IMR-90 (cell line): ENCODE results near the gene EIF2B4. TPM values are rescaled to one million over a fixed set of nuclear protein-coding genes. Genes with fewer than 3 reads are reported as not detected.

Experiments
- ATAC-seq: fragments of 200-7000 bp; cut with Tn5 transposase; 2 replicates; pipeline ENCODE4 v1.9.1; 2020; ENCODE audit warnings: low read depth, mild to moderate bottlenecking, moderate library complexity
- BruUV-seq: library from RNA; stranded (reverse); fragments of 400-500 nt; replicated peaks from 2 replicates; lab custom pipeline; 2021; lab: Mats Ljungman, UMichigan
- CTCF ChIA-PET: fragments of 300-600 bp; formaldehyde crosslinking; extraction: SDS; loops from one replicate; lab custom pipeline; 2021; ENCODE audit warnings: antibody characterized with exemption; lab: Yijun Ruan, JAX
- POLR2A ChIA-PET: fragments of 300-600 bp; sonication (Branson Sonifier 250); formaldehyde crosslinking; loops from one replicate; lab custom pipeline; 2022; ENCODE audit warnings: antibody characterized with exemption; ENCODE audit not compliant: unreplicated experiment; lab: Charles Lee
- DNase-seq: peaks from one replicate; pipeline ENCODE4 v3.0.0; 2013
- H2AFZ ChIP-seq: replicated peaks from 2 replicates; pipeline ENCODE3; 2013; ENCODE audit warnings: low read length, mild to moderate bottlenecking; ENCODE audit not compliant: poor library complexity
- H2AK5ac ChIP-seq: 2 replicates; pipeline ENCODE4 v1.6.1; 2013; ENCODE audit warnings: low read depth, low read length, inconsistent platforms
- H2AK9ac ChIP-seq: replicated peaks from 2 replicates; pipeline ENCODE3; 2013; ENCODE audit warnings: mild to moderate bottlenecking, low read depth, low read length, moderate library complexity; ENCODE audit not compliant: poor library complexity
- H2BK120ac ChIP-seq: 2 replicates; pipeline ENCODE4 v1.6.1; 2013; ENCODE audit warnings: low read depth, low read length, inconsistent platforms
- H2BK15ac ChIP-seq: 3 replicates; pipeline ENCODE4 v1.6.1; 2013; ENCODE audit warnings: low read depth, low read length, inconsistent platforms
- H2BK20ac ChIP-seq: 2 replicates; pipeline ENCODE4 v1.6.1; 2013; ENCODE audit warnings: low read depth, mild to moderate bottlenecking, inconsistent platforms, low read length, moderate library complexity
- H2BK5ac ChIP-seq: 2 replicates; pipeline ENCODE4 v1.6.1; 2013; ENCODE audit warnings: mild to moderate bottlenecking, low read depth, low read length, inconsistent platforms; ENCODE audit not compliant: poor library complexity, severe bottlenecking
- H3K14ac ChIP-seq: replicated peaks from 2 replicates; pipeline ENCODE4 v1.6.1; 2013; ENCODE audit warnings: low read depth, low read length, inconsistent platforms
- H3K18ac ChIP-seq: 2 replicates; pipeline ENCODE4 v1.6.1; 2013; ENCODE audit warnings: low read depth, low read length, control low read depth
- H3K23ac ChIP-seq: 2 replicates; pipeline ENCODE4 v1.6.1; 2013; ENCODE audit warnings: low read depth, low read length, inconsistent platforms
- H3K27ac ChIP-seq: 2 replicates; pipeline ENCODE4 v1.5.1; 2013; ENCODE audit warnings: mild to moderate bottlenecking, control low read depth, low read length; ENCODE audit not compliant: insufficient read depth
- H3K27me3 ChIP-seq: 2 replicates; pipeline ENCODE4 v1.6.1; 2013; ENCODE audit warnings: low read length; ENCODE audit not compliant: control insufficient read depth, insufficient read depth
- H3K36me3 ChIP-seq: 2 replicates; pipeline ENCODE4 v1.6.1; 2013; ENCODE audit warnings: low read length, mixed read lengths; ENCODE audit not compliant: control insufficient read depth, insufficient read depth
- H3K4ac ChIP-seq: 2 replicates; pipeline ENCODE4 v1.6.1; 2013; ENCODE audit warnings: low read depth, low read length, inconsistent platforms
- H3K4me1 ChIP-seq: 2 replicates; pipeline ENCODE4 v1.6.1; 2013; ENCODE audit warnings: low read length, mixed read lengths; ENCODE audit not compliant: control insufficient read depth, insufficient read depth
- H3K4me2 ChIP-seq: 2 replicates; pipeline ENCODE4 v1.6.1; 2013; ENCODE audit warnings: low read depth, mild to moderate bottlenecking, control low read depth, low read length, moderate library complexity
- H3K4me3 ChIP-seq: 2 replicates; pipeline ENCODE4 v1.5.1; 2013; ENCODE audit warnings: low read depth, mild to moderate bottlenecking, control low read depth, low read length, moderate library complexity; ENCODE audit not compliant: insufficient read depth
- H3K56ac ChIP-seq: 2 replicates; pipeline ENCODE4 v1.6.1; 2013; ENCODE audit warnings: low read length, inconsistent platforms; ENCODE audit not compliant: insufficient read depth; ENCODE audit errors: extremely low read depth
- H3K79me1 ChIP-seq, 2 experiments: 2 replicates each; pipeline ENCODE4 v1.6.1; 2013; ENCODE audit warnings: low read length in 2 of 2, inconsistent platforms in 1 of 2, low read depth in 1 of 2
- H3K9ac ChIP-seq: 2 replicates; pipeline ENCODE4 v1.6.1; 2013; ENCODE audit warnings: low read depth, low read length, control low read depth
- H3K9me1 ChIP-seq: 2 replicates; pipeline ENCODE4 v1.6.1; 2013; ENCODE audit warnings: low read length, inconsistent platforms; ENCODE audit not compliant: insufficient read depth
- H3K9me3 ChIP-seq: 2 replicates; pipeline ENCODE4 v1.6.1; 2013; ENCODE audit warnings: low read length; ENCODE audit not compliant: control insufficient read depth, insufficient read depth
- H4K20me1 ChIP-seq: 2 replicates; pipeline ENCODE4 v1.6.1; 2013; ENCODE audit warnings: low read length, inconsistent platforms; ENCODE audit not compliant: insufficient read depth
- H4K5ac ChIP-seq: 2 replicates; pipeline ENCODE4 v1.6.1; 2013; ENCODE audit warnings: mild to moderate bottlenecking, low read depth, low read length, control low read depth
- H4K8ac ChIP-seq, 2 experiments: 2 replicates each; pipeline ENCODE4 v1.6.1; 2013; ENCODE audit warnings: low read depth in 2 of 2, low read length in 2 of 2, control low read depth in 1 of 2, inconsistent platforms in 1 of 2
- H4K91ac ChIP-seq: 2 replicates; pipeline ENCODE4 v1.6.1; 2013; ENCODE audit warnings: low read depth, low read length, inconsistent platforms; ENCODE audit not compliant: insufficient read depth
- CHD1 ChIP-seq: IDR thresholded peaks from 2 replicates; pipeline ENCODE4 v1.6.1; 2012; ENCODE audit warnings: low read depth, low read length, improper control_type of control experiment
- FOS ChIP-seq: fragments of 150-350 bp; IDR thresholded peaks from 2 replicates; pipeline ENCODE4 v1.6.1; 2016; ENCODE audit warnings: low read depth, low read length
- MAFK ChIP-seq: IDR thresholded peaks from 2 replicates; pipeline ENCODE4 v1.6.1; 2012; ENCODE audit warnings: low read depth, low read length, improper control_type of control experiment
- MAZ ChIP-seq: IDR thresholded peaks from 2 replicates; pipeline ENCODE4 v1.6.1; 2012; ENCODE audit warnings: low read depth, mild to moderate bottlenecking, low read length, improper control_type of control experiment, moderate library complexity, borderline replicate concordance
- MXI1 ChIP-seq: IDR thresholded peaks from 2 replicates; pipeline ENCODE4 v1.6.1; 2012; ENCODE audit warnings: low read depth, mild to moderate bottlenecking, low read length, moderate library complexity, borderline replicate concordance
- NFE2L2 ChIP-seq: fragments of 150-350 bp; IDR thresholded peaks from 2 replicates; pipeline ENCODE4 v1.6.1; 2016; ENCODE audit warnings: low read depth, mild to moderate bottlenecking, low read length
- POLR2A ChIP-seq: IDR thresholded peaks from 2 replicates; pipeline ENCODE4 v1.6.1; 2012; ENCODE audit warnings: mild to moderate bottlenecking, low read depth, low read length
- RAD21 ChIP-seq: IDR thresholded peaks from 2 replicates; pipeline ENCODE4 v1.6.1; 2012; ENCODE audit warnings: low read length, improper control_type of control experiment
- RCOR1 ChIP-seq: IDR thresholded peaks from 2 replicates; pipeline ENCODE4 v1.6.1; 2012; ENCODE audit warnings: mild to moderate bottlenecking, low read length, improper control_type of control experiment; ENCODE audit not compliant: insufficient replicate concordance
- RFX5 ChIP-seq: IDR thresholded peaks from 2 replicates; pipeline ENCODE4 v1.8.0; 2012; ENCODE audit warnings: low read depth, mild to moderate bottlenecking, low read length, moderate library complexity
- SMC3 ChIP-seq: fragments of 150-350 bp; IDR thresholded peaks from 2 replicates; pipeline ENCODE4 v1.6.1; 2016; ENCODE audit warnings: low read depth, mild to moderate bottlenecking, antibody characterized with exemption, low read length, moderate library complexity
- WGBS, 2 experiments: methylation state at CpG; one replicate each; pipeline versions ENCODE4 v1.1.5 to v1.1.7; 2013; ENCODE audit warnings: missing lambda C conversion rate in 2 of 2; ENCODE audit not compliant: insufficient read length in 1 of 2; ENCODE audit errors: extremely low coverage in 2 of 2; 5-methylcytosine and 5-hydroxymethylcytosine counted together
- dilution Hi-C: fragments of 300-500 bp; cut with HindIII; formaldehyde crosslinking; loops from one replicate; pipeline ENCODE4 v1.14.3; 2018; ENCODE audit warnings: low sequenced_read_pairs; ENCODE audit not compliant: unreplicated experiment
- in situ Hi-C: fragments of 300-500 bp; cut with MboI; formaldehyde crosslinking; loops from 3 replicates; pipeline ENCODE4 v1.14.3; 2019; ENCODE audit warnings: low sequenced_read_pairs, inconsistent platforms, mixed read lengths
- intact Hi-C: fragments of 100-400 bp; cut with micrococcal nuclease; formaldehyde crosslinking; loops from 2 replicates; pipeline ENCODE4 v1.10.0; 2022
- polyA plus RNA-seq, 3 experiments: library from polyadenylated mRNA; depleted of rRNA; stranded (reverse); fragments of >200 nt; gene quantifications; 2 replicates each; pipeline ENCODE4 v1.2.3, GENCODE V29; 2012; ENCODE audit warnings: low replicate concordance in 1 of 3
- total RNA-seq: library from RNA; depleted of rRNA; stranded (reverse); fragments of >200 nt; gene quantifications from 2 replicates; pipeline ENCODE4 v1.2.3, GENCODE V29; 2012
- TF ChIP-seq, protein P1 (sequence below): conservative IDR thresholded peaks from 2 replicates; pipeline ENCODE4 v1.5.1; 2012; ENCODE audit warnings: mild to moderate bottlenecking, low read depth, low read length, improper control_type of control experiment
- TF ChIP-seq, protein P2 (sequence below): fragments of 150-350 bp; IDR thresholded peaks from 2 replicates; pipeline ENCODE4 v1.6.1; 2017; ENCODE audit warnings: mild to moderate bottlenecking, antibody characterized with exemption, low read length, low read depth

The EIF2B4 gene
- total and polyA plus RNA-seq, 2 of the 4 experiments (the other 2 are of a cell fraction) = 40.3 to 47.9 TPM

DNA sequence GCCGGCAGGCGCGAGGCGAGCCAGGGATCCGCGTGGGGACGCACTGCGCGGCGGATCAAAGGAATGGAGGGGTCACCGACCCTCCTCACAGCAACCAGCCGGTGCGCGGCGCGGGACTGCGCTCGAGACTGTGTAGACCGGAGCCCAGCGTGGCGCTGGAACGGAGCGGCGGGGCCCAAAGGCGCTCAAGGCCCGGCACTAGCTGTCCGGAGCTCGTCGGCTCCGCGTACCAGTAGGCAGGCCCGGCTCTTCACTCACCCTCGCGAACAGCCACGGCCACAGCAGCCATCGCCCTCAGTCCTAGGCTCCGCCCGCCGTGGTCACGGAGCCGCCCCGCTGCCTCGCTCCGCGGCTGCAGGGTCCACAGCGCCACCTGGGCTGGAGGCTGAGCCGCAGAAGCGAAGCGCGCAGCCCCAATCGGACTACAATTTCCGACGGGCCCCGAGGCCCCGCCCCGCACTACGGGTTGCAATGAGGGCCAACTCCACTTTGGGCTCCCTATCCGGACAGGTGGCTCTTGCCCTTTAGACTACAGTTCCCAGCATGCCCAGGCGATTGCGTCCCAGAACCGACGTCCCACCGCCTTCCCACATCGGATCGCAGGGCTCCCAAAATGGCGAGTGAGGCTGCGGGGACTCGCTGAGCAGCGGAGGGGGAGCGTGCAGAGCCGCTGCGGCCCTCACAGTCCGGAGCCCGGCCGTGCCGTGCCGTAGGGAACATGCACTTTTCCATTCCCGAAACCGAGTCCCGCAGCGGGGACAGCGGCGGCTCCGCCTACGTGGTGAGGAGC is at the start of gene EIF2B4, which contains the start of gene SNX17 (continued):
- no peak; the same call in 1 of the 2 replicates for TF ChIP-seq NFE2L2
- no peak for TF ChIP-seq CHD1
- no peak for TF ChIP-seq MAFK
- peak; percentile 89 for TF ChIP-seq MAZ
- no peak for TF ChIP-seq FOS
- peak; percentile 80 for TF ChIP-seq POLR2A
- TF ChIP-seq RAD21 = peak; percentile 66

DNA sequence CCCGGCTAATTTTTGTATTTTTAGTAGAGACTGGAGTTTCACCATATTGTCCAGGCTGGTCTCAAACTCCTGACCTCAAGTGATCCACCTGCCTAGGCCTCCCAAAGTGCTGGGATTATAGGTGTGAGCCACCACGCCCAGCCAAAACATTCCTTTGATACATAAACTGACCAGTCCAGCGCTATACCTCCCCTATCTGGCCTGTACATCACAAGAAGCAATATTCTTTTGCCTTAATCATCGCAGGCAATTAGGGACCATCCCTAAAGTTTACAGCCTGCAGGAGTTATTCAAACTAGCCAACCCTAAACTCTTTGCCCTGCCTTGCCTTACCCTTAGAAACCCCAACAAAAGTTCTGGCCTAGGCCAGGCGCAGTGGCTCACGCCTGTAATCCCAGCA is 46.0 kb upstream of the EIF2B4 start:
- no peak overlapping the region for H4K5ac ChIP-seq
- no peak overlapping the region for H3K27ac ChIP-seq
- dilution Hi-C loops = no loop called here
- no peaks in the 10 kb centered on the region for H3K4me1 ChIP-seq
- intact Hi-C loops = no loop called here
- no peak overlapping the region for H2BK15ac ChIP-seq
- H3K9ac ChIP-seq = no peak overlapping the region
- no peak overlapping the region for H3K4me2 ChIP-seq
- no peak overlapping the region for H2BK5ac ChIP-seq
- H4K91ac ChIP-seq = no peak overlapping the region
- H3K36me3 ChIP-seq = no peaks in the 10 kb centered on the region
- H3K4ac ChIP-seq = no peak overlapping the region
- DNase-seq = no peak
- ATAC-seq = no peak
- H4K8ac ChIP-seq = no peak overlapping the region
- no peak overlapping the region for H3K14ac ChIP-seq
- no peak for TF ChIP-seq SMC3
- no peak for TF ChIP-seq RCOR1
- no peak for TF ChIP-seq MXI1
- TF ChIP-seq, protein P1, sequence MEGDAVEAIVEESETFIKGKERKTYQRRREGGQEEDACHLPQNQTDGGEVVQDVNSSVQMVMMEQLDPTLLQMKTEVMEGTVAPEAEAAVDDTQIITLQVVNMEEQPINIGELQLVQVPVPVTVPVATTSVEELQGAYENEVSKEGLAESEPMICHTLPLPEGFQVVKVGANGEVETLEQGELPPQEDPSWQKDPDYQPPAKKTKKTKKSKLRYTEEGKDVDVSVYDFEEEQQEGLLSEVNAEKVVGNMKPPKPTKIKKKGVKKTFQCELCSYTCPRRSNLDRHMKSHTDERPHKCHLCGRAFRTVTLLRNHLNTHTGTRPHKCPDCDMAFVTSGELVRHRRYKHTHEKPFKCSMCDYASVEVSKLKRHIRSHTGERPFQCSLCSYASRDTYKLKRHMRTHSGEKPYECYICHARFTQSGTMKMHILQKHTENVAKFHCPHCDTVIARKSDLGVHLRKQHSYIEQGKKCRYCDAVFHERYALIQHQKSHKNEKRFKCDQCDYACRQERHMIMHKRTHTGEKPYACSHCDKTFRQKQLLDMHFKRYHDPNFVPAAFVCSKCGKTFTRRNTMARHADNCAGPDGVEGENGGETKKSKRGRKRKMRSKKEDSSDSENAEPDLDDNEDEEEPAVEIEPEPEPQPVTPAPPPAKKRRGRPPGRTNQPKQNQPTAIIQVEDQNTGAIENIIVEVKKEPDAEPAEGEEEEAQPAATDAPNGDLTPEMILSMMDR = no peak
- no peak for TF ChIP-seq POLR2A
- TF ChIP-seq, protein P2, sequence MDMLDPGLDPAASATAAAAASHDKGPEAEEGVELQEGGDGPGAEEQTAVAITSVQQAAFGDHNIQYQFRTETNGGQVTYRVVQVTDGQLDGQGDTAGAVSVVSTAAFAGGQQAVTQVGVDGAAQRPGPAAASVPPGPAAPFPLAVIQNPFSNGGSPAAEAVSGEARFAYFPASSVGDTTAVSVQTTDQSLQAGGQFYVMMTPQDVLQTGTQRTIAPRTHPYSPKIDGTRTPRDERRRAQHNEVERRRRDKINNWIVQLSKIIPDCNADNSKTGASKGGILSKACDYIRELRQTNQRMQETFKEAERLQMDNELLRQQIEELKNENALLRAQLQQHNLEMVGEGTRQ = no peak
- no peak for TF ChIP-seq NFE2L2
- no peak for TF ChIP-seq FOS
- no peak for TF ChIP-seq RFX5
- no peak for TF ChIP-seq CHD1
- TF ChIP-seq MAZ = no peak
- H2BK20ac ChIP-seq = no peak overlapping the region
- in situ Hi-C loops = no loop called here
- no peaks in the 10 kb centered on the region for H4K20me1 ChIP-seq
- no peaks in the 10 kb centered on the region for H3K27me3 ChIP-seq
- POLR2A ChIA-PET = no interaction called here
- no TSS peak for BruUV-seq
- no peaks in the 10 kb centered on the region for H3K9me1 ChIP-seq
- no peak overlapping the region for H3K56ac ChIP-seq
- no peak overlapping the region for H2AK5ac ChIP-seq
- no peak overlapping the region for H3K18ac ChIP-seq
- no peak overlapping the region for H3K4me3 ChIP-seq
- H3K79me1 ChIP-seq = no peaks in the 10 kb centered on the region
- no peak overlapping the region for H3K23ac ChIP-seq
- H2AFZ ChIP-seq = no peak overlapping the region
- WGBS, 2 experiments = 90% methylated on average over 4 of the region's 6 CpGs; no CpG with 5 or more reads in 1 of the 2 experiments
- no peak overlapping the region for H2BK120ac ChIP-seq
- CTCF ChIA-PET = no interaction called here
- H2AK9ac ChIP-seq = no peak overlapping the region
- no peaks in the 10 kb centered on the region for H3K9me3 ChIP-seq
